ENCODE data around the gene LTO1. TPM values are rescaled to one million over a fixed set of nuclear protein-coding genes. Genes with fewer than 3 reads are reported as not detected.

Gene LTO1
- total RNA-seq, 1 donor: 19.0 TPM

DNA sequence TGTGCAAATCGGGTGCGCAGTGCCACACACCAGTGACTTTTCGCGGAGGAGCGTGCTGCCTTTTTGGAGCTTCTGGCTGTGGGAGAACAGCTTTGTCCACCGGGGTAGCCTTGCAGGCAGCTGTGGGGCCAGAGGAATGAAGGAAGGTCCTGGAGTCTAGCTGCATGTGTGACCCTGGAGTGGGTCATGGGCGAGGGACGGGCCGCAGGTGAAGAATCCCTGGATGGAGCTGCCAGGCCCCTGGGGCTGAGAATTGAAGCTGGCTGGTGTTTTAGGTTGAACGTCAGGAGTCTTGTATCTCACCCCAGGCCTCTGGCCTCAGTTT, 25.6 kb downstream of the LTO1 start:
- no peak overlapping the region for H3K4me3 ChIP-seq (ENCODE audit: low read depth, low read length)
- TF ChIP-seq, protein P1, sequence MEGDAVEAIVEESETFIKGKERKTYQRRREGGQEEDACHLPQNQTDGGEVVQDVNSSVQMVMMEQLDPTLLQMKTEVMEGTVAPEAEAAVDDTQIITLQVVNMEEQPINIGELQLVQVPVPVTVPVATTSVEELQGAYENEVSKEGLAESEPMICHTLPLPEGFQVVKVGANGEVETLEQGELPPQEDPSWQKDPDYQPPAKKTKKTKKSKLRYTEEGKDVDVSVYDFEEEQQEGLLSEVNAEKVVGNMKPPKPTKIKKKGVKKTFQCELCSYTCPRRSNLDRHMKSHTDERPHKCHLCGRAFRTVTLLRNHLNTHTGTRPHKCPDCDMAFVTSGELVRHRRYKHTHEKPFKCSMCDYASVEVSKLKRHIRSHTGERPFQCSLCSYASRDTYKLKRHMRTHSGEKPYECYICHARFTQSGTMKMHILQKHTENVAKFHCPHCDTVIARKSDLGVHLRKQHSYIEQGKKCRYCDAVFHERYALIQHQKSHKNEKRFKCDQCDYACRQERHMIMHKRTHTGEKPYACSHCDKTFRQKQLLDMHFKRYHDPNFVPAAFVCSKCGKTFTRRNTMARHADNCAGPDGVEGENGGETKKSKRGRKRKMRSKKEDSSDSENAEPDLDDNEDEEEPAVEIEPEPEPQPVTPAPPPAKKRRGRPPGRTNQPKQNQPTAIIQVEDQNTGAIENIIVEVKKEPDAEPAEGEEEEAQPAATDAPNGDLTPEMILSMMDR (IDR thresholded peaks at IDR 0.05; ENCODE audit: insufficient read depth, low read depth, low read length): no peak
- DNase-seq (ENCODE audit: low read depth): no peak

DNA sequence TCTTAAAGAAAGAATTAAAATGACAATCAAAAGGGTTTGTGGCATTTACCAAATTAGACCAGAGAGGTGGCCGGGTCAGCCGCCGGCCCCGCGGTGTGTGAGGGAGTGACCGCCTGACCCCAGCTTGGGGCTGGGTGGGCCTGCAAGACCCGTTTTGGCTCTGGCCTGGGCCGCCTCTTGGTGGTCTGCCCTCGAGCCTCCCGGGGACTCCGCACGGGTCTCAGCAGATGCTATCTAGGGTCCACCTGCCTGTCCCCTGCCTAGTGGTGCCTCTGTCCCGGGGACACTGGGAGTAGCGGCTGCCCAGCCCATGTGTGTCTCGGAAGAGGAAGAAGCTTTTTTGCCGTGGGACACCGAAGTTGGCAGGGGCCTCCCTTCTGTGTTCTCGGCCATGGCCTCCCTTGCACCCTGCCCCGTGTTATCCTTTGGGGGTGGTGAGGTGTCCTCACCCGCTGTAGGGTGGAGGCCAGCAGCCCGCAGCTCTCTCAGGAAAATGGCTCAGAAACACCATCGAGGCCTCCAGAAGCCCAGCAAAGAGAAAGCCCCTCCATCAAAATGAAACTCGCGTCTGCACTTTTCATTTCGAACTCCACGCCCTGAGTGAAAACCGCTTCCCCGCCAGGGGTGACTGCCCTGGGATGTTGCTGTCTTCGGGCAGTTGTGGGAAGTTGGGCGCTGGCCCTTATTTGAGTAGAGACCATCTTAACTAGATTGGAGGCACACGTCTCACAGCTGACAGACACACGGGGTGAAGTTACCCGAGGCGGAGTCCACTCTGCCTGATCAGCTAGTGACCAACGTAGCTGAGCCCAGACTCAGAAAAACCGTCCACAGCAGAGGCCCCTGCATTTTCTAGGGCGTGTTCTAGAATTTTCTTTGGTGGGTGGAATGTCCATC, 26.2 kb downstream of the LTO1 start:
- TF ChIP-seq, protein P1 (IDR thresholded peaks at IDR 0.05; ENCODE audit: insufficient read depth, low read depth, low read length): no peak
- no peak for DNase-seq (ENCODE audit: low read depth)
- H3K4me3 ChIP-seq (ENCODE audit: low read depth, low read length): no peak overlapping the region

DNA sequence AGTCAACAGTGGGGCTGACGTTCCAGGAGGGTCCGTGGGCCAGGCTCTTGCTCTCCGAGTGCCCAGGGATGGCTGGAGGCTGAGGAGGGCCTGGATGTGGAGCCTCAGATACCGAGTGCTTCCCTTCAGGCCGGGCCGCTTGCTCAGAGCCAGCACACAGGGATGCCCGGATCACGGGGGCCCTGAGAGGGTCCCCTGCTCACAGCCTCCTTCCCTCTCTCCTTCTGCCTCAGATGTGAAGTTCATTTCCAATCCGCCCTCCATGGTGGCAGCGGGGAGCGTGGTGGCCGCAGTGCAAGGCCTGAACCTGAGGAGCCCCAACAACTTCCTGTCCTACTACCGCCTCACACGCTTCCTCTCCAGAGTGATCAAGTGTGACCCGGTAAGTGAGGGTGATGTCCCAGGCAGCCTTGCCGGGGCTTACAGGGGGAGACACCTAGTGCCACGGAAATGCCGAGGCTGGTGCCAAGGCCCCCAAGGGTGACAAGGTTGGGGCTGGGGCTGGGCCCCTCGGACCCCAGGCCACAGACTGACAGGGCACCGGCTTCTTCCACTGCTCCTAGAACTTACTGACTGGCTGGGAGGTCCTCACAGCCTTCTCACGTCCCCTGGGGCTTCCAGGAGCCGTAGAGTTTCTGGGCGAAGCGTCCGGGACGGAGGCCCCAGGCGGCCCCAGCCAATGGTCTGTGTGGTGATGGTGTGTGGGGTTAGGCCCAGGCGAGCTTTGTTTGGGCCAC, 27.2 kb downstream of the LTO1 start:
- no peak for DNase-seq (ENCODE audit: low read depth)
- TF ChIP-seq, protein P1 (IDR thresholded peaks at IDR 0.05; ENCODE audit: insufficient read depth, low read depth, low read length): no peak
- H3K4me3 ChIP-seq (ENCODE audit: low read depth, low read length): no peak overlapping the region

GRCh38 chr11:69647390-69647748, 27.8 kb downstream of the LTO1 start:
- no peak overlapping the region for H3K4me3 ChIP-seq (ENCODE audit: low read depth, low read length)
- TF ChIP-seq, protein P1 (IDR thresholded peaks at IDR 0.05; ENCODE audit: insufficient read depth, low read depth, low read length): no peak
- DNase-seq (ENCODE audit: low read depth): no peak

GRCh38 chr11:69646493-69647389, 28.4 kb downstream of the LTO1 start:
- TF ChIP-seq, protein P1 (IDR thresholded peaks at IDR 0.05; ENCODE audit: insufficient read depth, low read depth, low read length): no peak
- no peak for DNase-seq (ENCODE audit: low read depth)
- H3K4me3 ChIP-seq (ENCODE audit: low read depth, low read length): no peak overlapping the region

GRCh38 chr11:69645801-69646492, 29.2 kb downstream of the LTO1 start:
- TF ChIP-seq, protein P1 (IDR thresholded peaks at IDR 0.05; ENCODE audit: insufficient read depth, low read depth, low read length): no peak
- H3K4me3 ChIP-seq (ENCODE audit: low read depth, low read length): no peak overlapping the region
- no peak for DNase-seq (ENCODE audit: low read depth)

Measured in fibroblast of villous mesenchyme (primary cell).